Gastroesophageal sphincter (tissue), 3 donors: ENCODE data around the gene DNAJB8.

Experiments used
- EP300 ChIP-seq: sonication (generic); formaldehyde crosslinking; IDR thresholded peaks from one replicate; pipeline ENCODE4 v1.6.1; 2017; ENCODE audit warnings: antibody characterized with exemption, mild to moderate bottlenecking
- POLR2A ChIP-seq, 2 donors: fragments of 450-650 bp; IDR thresholded peaks; one replicate each; pipeline ENCODE4 v1.6.1; 2017; ENCODE audit warnings: antibody characterized with exemption in 2 of 2, mild to moderate bottlenecking in 2 of 2, moderate library complexity in 1 of 2
- TF ChIP-seq, protein P1 (sequence below), 4 experiments: fragments of 200-600 bp in 2 of 4; fragments of 450-650 bp in 2 of 4; sonication (generic) in 1 of 4; IDR thresholded peaks; one replicate each; pipeline ENCODE4 v1.5.1; 2017 to 2019; ENCODE audit warnings: antibody characterized with exemption in 4 of 4, mild to moderate bottlenecking in 2 of 4, moderate library complexity in 2 of 4

DNA sequence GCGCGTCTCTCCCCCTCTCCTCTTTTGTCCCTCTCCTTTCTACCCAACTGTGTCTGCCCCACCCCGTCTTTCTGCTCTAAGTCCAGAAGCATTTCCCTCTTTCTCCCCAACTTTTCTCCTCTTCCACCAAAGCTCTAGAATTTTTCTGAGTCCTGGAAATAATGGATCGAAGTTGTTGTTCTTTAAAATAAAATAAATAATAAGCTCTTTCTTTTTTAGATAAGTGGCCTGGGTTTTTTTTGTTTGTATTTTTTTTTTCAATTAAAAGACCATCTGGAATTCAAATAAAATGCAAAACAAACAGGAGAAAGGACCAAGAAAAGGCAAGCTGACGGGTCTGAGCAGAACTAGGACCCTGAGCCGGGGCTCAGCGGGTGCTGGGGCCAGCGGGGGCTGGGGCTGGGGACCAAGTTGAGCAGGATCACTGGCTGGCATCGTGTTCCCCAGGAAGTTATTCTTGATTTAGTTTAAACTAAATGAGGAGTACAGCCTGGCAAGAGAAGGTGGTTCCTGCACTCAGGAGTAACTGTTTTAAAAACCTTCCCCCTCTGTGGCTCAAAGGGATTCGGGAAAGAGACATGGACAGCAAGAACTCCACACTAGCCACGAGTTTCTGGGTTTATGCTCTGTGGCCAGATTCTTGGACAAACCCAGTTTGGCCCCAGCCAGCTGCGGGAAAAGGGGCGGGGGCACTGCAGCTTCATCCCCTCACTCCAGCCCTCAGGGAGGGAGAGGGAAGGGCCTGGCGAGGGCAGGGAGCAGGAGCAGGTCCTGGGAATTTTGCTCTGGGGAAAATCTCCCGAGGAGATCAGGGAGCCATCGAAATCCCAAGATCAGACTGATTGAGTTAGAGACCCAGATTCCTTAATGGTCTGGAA lies 18.0 kb upstream of the DNAJB8 start:
- TF ChIP-seq EP300 (no peak), POLR2A (IDR thresholded peaks at IDR 0.05) (no peak)
- TF ChIP-seq, protein P1, sequence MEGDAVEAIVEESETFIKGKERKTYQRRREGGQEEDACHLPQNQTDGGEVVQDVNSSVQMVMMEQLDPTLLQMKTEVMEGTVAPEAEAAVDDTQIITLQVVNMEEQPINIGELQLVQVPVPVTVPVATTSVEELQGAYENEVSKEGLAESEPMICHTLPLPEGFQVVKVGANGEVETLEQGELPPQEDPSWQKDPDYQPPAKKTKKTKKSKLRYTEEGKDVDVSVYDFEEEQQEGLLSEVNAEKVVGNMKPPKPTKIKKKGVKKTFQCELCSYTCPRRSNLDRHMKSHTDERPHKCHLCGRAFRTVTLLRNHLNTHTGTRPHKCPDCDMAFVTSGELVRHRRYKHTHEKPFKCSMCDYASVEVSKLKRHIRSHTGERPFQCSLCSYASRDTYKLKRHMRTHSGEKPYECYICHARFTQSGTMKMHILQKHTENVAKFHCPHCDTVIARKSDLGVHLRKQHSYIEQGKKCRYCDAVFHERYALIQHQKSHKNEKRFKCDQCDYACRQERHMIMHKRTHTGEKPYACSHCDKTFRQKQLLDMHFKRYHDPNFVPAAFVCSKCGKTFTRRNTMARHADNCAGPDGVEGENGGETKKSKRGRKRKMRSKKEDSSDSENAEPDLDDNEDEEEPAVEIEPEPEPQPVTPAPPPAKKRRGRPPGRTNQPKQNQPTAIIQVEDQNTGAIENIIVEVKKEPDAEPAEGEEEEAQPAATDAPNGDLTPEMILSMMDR (IDR thresholded peaks at IDR 0.05), result no peak
